AG10803 (cell line): ENCODE measurements around the gene KCNRG.

ENCODE experiments used
- DNase-seq: peaks from one replicate; pipeline ENCODE4 v3.0.0; 2010; ENCODE audit warnings: low read depth
- H3K4me3 ChIP-seq: 2 replicates; pipeline ENCODE4 v1.5.1; 2011; ENCODE audit warnings: mild to moderate bottlenecking, low read length, control low read depth
- CTCF ChIP-seq: conservative IDR thresholded peaks from 2 replicates; pipeline ENCODE4 v1.5.1; 2011; ENCODE audit warnings: mild to moderate bottlenecking, low read length, control low read depth, inconsistent platforms

KCNRG gene

GRCh38 chr13:50012396-50013169 is 2.7 kb upstream of the KCNRG start:
- no peak for TF ChIP-seq CTCF

GRCh38 chr13:50014386-50014785 is 858 bp upstream of the KCNRG start:
- DNase-seq, result no peak
- H3K4me3 ChIP-seq, result no peak overlapping the region
- TF ChIP-seq CTCF, result no peak

More at GRCh38 chr13:50012396-50013169, 2.7 kb upstream of the KCNRG start:
- no peak overlapping the region for H3K4me3 ChIP-seq
- peak; percentile 16 for DNase-seq

- H3K4me3 ChIP-seq, result no peak overlapping the region
- no peak for DNase-seq
These were observed 506 bp downstream of the KCNRG start for GRCh38 chr13:50015750-50016149.

GRCh38 chr13:50016444-50016843 is 1.2 kb downstream of the KCNRG start:
- no peak overlapping the region for H3K4me3 ChIP-seq
- no peak for TF ChIP-seq CTCF
- no peak for DNase-seq

More at GRCh38 chr13:50015750-50016149, 506 bp downstream of the KCNRG start:
- TF ChIP-seq CTCF, result no peak

- H3K4me3 ChIP-seq, result no peak overlapping the region
- no peak for DNase-seq
- TF ChIP-seq CTCF, result no peak
These were observed 2.6 kb downstream of the KCNRG start for GRCh38 chr13:50017819-50018218.

- peak; percentile 3 for DNase-seq
- H3K4me3 ChIP-seq, result no peak overlapping the region
- TF ChIP-seq CTCF, result no peak
These were observed 10.2 kb downstream of the KCNRG start for GRCh38 chr13:50025436-50025835.

- DNase-seq, result no peak
These were observed 11.7 kb downstream of the KCNRG start for GRCh38 chr13:50026788-50027473.

More at GRCh38 chr13:50026788-50027473, 11.7 kb downstream of the KCNRG start:
- no peak overlapping the region for H3K4me3 ChIP-seq
- no peak for TF ChIP-seq CTCF
